Measurements from ENCODE around the gene WDSUB1. TPM values are rescaled to one million over a fixed set of nuclear protein-coding genes. Genes with fewer than 3 reads are reported as not detected.

The WDSUB1 gene
- polyA plus RNA-seq, 1 experiment = 7.6 TPM

GRCh38 chr2:159307942-159308341 lies 21.4 kb upstream of the WDSUB1 start:
- Histone ChIP-seq H3K9me3 (ENCODE audit: control insufficient read depth, insufficient read depth, low read length) (no peaks in the 10 kb centered on the region), H3K4me3 (ENCODE audit: low read depth, low read length) (no peak overlapping the region), H3K27ac (ENCODE audit: low read depth, low read length) (no peak overlapping the region), H3K27me3 (ENCODE audit: control insufficient read depth, insufficient read depth, low read length) (no peaks in the 10 kb centered on the region)
- DNase-seq (ENCODE audit: low read depth, low spot score) = no peak
- no peak for TF ChIP-seq CTCF (IDR thresholded peaks at IDR 0.05; ENCODE audit: low read depth, low read length)
- CTCF ChIA-PET = no interaction called here
- POLR2A ChIA-PET = no interaction called here

- H3K4me3 ChIP-seq (ENCODE audit: low read depth, low read length) = no peak overlapping the region
- TF ChIP-seq CTCF (IDR thresholded peaks at IDR 0.05; ENCODE audit: low read depth, low read length) = no peak
- CTCF ChIA-PET = no interaction called here
Observed at GRCh38 chr2:159300586-159300985, 14.1 kb upstream of the WDSUB1 start.

GRCh38 chr2:159298967-159299366 lies 12.5 kb upstream of the WDSUB1 start:
- Histone ChIP-seq H3K4me3 (ENCODE audit: low read depth, low read length) (no peak overlapping the region), H3K27me3 (ENCODE audit: control insufficient read depth, insufficient read depth, low read length) (no peaks in the 10 kb centered on the region), H3K27ac (ENCODE audit: low read depth, low read length) (no peak overlapping the region), H3K9me3 (ENCODE audit: control insufficient read depth, insufficient read depth, low read length) (no peaks in the 10 kb centered on the region)
- no peak for TF ChIP-seq CTCF (IDR thresholded peaks at IDR 0.05; ENCODE audit: low read depth, low read length)
- ChIA-PET POLR2A (no interaction called here), CTCF (no interaction called here)
- no peak for DNase-seq (ENCODE audit: low read depth, low spot score)

More at GRCh38 chr2:159300586-159300985, 14.1 kb upstream of the WDSUB1 start:
- H3K9me3 ChIP-seq (ENCODE audit: control insufficient read depth, insufficient read depth, low read length) = no peaks in the 10 kb centered on the region
- no peak for DNase-seq (ENCODE audit: low read depth, low spot score)
- POLR2A ChIA-PET = no interaction called here
- H3K27ac ChIP-seq (ENCODE audit: low read depth, low read length) = no peak overlapping the region
- no peaks in the 10 kb centered on the region for H3K27me3 ChIP-seq (ENCODE audit: control insufficient read depth, insufficient read depth, low read length)

GRCh38 chr2:159297042-159297707 lies 10.7 kb upstream of the WDSUB1 start:
- no peak for DNase-seq (ENCODE audit: low read depth, low spot score)
- TF ChIP-seq CTCF (IDR thresholded peaks at IDR 0.05; ENCODE audit: low read depth, low read length) = no peak
- ChIA-PET POLR2A (no interaction called here), CTCF (no interaction called here)
- H3K9me3 ChIP-seq (ENCODE audit: control insufficient read depth, insufficient read depth, low read length) = no peaks in the 10 kb centered on the region
- H3K27me3 ChIP-seq (ENCODE audit: control insufficient read depth, insufficient read depth, low read length) = no peaks in the 10 kb centered on the region
- H3K4me3 ChIP-seq (ENCODE audit: low read depth, low read length) = no peak overlapping the region
- H3K27ac ChIP-seq (ENCODE audit: low read depth, low read length) = no peak overlapping the region

GRCh38 chr2:159292157-159292556 lies 5.7 kb upstream of the WDSUB1 start:
- no peak for DNase-seq (ENCODE audit: low read depth, low spot score)
- TF ChIP-seq CTCF (IDR thresholded peaks at IDR 0.05; ENCODE audit: low read depth, low read length) = no peak
- Histone ChIP-seq H3K9me3 (ENCODE audit: control insufficient read depth, insufficient read depth, low read length) (no peaks in the 10 kb centered on the region), H3K27me3 (ENCODE audit: control insufficient read depth, insufficient read depth, low read length) (no peaks in the 10 kb centered on the region), H3K4me3 (ENCODE audit: low read depth, low read length) (no peak overlapping the region), H3K27ac (ENCODE audit: low read depth, low read length) (no peak overlapping the region)
- POLR2A ChIA-PET = no interaction called here
- CTCF ChIA-PET = no interaction called here
